HG02798 (cell line): Measurements from ENCODE around the gene DPEP3.
"Not testable (repeated sequence)": the region's sequence is repeated elsewhere in the genome, so short reads cannot be mapped to it uniquely, and the experiment has no call there.

Experiments
- ATAC-seq: cut with Tn5 transposase; IDR thresholded peaks from one replicate; pipeline ENCODE4 v1.9.1; 2021; ENCODE audit warnings: mild to moderate bottlenecking; ENCODE audit not compliant: unreplicated experiment, poor library complexity

DPEP3 gene

DNA sequence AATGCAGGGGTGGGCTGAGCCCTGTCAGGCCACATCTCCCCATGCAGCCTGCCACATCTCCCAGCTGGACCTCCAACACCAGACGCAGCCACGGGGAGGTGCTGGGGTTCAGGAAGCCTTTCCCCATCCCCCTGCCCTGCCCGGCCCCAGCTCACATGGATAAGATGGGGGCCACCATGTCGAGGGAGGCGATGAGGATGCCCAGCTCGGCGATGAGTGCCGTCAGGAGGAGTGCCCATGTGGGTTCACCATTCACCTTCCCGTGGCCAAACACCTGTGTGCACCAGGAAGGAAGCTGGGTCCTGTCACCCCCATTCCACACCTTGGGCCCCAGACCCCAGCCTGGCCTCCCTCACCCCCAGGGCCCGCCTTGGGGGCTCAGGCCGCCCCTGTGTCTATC, 30.7 kb downstream of the DPEP3 start:
- no peak for ATAC-seq

DNA sequence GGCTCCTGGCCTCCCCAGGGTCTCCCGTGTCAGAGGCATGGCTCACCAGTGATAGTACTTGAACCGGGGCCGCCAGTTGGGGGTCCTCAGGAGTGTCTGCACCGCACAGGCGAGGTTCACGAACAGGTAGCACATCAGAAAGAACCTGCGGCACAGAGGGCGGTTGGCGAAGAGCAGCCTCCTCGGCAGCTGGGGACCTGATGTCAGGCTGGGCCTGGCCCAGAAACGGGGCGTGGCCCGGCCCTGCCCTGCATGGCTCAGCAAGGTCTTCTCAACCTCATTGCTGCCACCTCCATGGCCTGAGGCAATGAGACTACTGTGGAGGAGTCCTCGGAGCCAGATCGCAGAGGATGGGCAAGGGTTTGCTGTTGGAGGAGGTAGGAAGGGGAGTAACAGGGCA, 32.3 kb downstream of the DPEP3 start:
- ATAC-seq: no peak

DNA sequence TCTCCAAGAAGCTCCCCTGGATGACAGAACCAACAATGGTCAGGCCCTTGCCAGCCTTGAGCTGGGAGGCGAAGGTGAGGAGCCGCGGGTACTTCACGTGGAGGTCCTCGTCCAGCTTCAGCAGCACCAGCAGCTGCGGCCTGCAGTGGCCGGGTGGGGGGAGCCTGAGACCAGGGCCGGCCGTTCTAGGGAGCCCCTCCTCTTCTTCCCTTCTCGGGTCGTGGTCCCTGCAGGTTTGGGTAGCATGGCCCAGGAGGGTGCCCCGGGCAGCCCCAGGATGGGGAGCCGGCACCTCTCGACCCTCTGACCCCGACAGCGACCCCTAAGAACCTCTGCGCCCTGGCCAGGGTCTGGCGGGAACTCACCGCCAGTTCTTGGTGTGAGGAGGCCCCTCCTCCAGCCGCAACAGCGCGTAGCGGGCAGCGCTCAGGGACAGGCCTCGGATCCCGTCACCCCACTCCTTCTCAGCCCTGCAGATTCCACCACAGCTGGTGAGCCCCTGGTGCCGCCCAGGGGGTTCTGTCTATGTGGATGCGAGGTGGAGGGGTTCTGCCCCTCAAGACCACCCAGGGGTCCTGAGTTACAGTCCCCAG, 33.2 kb downstream of the DPEP3 start:
- no peak for ATAC-seq

DNA sequence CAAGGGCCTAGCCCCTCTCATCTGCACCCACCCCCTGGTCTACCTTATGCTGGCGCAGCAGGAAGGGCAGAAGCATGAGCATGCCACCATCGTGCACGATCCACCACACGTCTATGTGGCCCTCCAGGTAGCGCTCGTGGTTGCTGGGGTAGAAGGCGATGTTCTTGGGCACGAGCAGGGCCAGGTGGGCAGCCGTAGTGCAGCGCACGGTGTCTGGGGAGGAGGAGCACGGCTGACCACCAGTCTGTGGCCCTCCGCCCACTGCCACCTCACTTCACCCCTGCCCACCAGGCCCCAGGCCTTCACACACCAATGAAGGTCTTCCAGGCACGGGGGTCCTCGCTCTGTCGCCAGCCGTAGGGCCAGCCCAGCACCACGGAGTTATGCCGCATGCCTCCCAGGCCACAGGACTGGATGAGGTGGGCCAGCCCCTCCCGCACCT, 34.1 kb downstream of the DPEP3 start:
- no peak for ATAC-seq

DNA sequence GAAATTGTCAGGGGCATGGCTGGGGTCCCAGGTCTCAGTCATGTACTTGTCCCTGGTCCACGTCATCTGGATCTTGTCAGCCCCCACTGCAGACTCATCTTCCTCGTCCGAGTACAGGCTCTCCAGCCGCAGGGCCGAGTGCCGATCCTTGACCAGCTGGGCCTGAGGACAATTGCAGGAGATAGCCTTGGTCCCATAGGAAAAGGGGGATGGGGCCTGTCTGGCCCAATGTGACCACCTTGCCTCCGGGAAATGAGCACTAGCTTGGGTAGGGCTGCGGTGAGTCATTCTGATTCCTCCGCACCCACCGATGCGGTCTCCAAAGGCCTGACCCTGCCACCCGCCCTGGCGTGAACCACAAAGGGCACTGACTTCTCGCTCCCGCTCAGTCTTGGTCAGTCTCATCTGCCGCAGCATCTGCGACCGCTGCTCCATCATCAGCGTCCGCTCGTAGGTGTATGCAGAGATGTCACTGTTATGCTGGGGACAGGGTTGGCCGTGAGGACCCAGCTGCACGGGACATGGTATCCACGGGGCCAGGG, 34.8 kb downstream of the DPEP3 start:
- no peak for ATAC-seq

DNA sequence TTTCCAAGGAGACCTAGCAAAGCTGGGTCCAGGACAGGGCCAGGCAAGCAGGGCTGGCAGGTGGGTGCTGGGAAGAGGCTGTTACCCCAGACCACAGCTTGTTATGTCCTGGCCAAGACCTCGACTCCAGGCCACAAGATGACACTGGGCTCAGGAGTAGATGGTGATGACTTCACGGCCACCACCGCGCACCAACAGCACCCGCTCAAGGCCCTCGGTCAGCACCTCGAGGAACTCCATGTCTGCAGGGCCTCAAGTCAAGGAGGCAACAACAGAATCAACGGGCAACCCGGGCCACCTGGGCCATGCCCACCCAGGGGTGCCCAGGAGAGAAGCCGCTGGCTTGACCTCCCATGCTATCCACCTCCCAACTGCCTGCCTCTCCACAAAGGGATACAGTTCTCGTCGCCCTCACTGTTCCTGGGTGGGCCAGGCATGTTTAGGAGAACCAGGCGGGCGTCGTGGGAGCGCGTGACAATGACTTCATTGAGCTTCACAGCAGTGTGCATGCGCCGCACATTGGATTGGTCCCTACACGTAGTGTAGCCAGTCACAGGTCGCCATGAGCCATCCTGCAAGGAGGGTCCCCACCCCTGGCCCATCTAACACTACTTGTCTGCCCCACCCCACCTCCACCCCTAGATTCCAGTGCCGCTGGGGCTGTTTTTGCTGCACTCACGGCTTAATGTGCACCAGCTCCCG, 35.5 kb downstream of the DPEP3 start:
- ATAC-seq: no peak

DNA sequence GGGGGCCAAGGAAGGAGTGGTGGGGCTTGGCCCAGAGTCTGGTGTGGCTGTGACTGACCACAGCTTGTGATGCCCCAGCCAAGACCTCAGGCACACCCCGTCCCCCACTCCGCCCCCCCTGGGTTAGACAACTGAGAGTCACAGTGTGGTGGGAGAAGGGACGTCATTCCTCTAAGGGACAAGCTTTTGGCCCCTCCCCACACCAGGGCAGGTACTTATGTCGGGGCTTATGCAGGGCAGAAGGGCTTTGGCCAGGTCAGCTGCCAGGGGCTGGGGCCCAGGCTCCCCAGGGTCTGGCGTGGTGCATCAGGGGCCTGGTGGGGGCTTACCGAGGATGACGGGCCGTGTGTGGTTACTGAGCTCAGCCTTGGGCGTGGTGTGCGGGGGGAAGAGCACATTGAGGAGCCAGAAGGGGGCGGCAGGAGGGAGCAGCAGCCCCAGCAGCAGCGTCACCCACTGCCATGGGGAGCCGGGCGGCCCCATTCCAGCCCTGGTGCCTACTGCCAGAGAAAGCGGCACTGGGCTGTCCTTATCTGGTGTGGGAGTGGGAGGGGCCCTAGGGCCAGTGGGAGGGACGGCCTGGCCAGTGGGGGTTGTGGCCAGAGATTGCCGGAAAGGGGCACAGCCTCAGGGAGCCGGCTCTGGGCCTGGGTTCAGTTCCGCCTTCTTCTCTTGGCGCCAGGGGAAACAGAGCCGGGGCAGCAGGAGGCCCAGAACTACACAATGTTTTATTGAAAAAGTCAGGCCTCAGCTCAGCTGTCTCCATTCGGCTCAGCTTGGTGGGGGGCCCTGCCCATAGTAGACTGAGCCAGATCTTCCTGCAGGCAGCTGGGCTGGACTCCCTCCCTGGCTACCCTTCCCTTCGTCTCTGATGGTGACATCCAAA, 36.4 kb downstream of the DPEP3 start, which contains the start of gene LCAT:
Gene LCAT (minus strand): TSS at position 502 of the 886 bp plus-strand sequence. CDS start 19 bp downstream, at position 483.
- no peak for ATAC-seq

DNA sequence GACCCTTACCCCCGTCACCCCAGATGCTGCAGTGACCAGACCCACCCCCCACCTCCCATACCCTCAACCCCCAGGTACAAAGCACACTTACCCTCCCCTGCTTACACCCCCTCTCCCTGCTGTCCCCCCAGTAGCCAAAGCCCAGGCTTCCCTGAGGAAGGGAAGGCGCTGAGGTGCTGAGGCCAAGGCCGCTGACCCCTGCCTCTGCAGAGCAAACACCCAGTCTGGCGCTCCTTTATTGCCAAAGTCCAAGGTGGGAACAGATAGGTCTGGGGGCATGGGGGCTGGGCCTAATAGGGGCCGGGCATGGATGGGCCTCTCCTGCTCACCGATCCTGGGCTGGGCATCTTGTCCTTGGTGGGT, 37.1 kb downstream of the DPEP3 start:
- ATAC-seq: no peak

DNA sequence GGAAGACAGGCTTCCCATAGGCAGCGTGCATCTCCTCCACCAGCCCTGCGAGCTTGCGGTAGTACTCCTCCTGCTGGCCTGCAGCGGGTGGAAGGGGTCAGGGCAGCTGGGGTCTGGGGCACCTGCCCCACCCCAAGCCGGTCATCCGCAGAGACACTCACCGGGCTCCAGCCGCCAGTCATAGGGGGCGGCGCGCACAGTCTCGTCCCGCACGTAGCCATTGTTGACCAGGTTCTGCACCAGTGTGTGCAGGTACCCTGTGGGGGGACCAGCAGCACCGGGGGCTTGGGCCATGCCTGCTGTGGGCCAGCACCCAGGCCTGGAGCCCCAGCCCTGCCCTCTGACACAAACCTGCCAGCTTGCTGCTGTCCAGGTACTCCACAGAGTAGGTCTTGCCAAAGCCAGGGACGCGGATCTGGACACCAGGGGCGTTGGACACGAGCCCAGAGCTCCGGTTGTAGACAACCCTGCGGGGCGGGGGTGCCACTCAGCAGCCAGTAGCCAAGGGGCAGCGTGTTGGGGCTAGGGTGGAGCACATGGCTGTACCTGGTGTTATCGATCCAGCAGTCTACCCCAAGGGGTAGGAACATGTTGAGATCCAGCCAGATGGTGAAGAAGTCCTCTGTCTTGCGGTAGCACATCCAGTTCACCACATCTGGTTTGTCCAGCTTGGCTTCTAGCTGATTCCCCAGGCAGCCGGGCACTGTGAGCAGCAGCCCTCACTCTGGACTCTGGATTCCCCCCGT, 37.6 kb downstream of the DPEP3 start:
- ATAC-seq: no peak

DNA sequence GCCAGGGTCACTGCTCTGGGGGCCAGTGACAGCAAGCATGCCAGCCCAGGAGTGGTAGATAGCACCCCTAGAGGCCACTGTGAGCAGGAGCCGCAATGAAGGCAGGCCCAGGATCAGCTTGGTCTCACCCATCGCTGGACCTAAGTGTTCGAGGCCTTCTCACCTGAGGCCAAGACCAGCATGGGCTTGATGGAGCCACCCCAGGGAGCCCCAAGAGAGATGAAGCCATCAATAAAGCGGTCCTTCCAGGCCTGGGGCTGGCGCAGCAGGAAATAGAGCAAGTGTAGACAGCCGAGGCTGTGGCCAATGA, 38.1 kb downstream of the DPEP3 start:
- no peak for ATAC-seq

DNA sequence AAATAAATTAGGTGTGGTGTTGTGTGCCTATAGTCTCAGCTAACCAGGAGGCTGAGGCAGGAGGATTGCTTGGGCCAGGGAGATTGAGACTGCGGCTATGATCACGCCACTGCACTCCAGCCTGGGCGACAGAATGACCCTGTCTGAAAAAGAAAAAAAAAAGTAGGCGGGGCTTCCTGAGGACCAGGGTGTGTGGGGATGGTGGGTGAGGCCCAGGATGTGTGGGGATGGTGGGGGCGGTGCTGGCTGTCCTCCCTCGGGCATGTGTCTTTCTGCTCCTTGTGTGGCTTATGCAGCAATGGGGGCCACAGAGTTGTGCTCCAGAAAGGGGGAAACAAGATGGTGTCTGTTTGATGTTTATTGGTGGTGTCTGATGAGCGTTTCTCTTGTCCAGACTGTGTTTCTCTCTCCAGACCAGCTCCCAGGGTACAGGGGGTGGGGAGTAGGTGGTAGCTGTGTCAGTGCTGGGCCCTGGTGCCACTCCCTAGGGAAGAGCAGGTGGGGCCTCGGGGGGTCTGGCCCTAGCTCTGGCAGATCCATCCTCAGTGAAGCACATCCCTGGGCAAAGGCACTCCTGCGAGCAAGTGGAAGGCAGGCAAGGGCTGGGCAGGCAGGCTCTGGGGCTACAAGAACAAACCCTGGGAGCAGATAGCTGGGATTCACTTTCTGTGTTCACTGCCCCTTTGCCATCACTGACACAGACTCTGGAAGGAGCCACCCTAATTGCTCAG, 38.7 kb downstream of the DPEP3 start:
- no peak for ATAC-seq

DNA sequence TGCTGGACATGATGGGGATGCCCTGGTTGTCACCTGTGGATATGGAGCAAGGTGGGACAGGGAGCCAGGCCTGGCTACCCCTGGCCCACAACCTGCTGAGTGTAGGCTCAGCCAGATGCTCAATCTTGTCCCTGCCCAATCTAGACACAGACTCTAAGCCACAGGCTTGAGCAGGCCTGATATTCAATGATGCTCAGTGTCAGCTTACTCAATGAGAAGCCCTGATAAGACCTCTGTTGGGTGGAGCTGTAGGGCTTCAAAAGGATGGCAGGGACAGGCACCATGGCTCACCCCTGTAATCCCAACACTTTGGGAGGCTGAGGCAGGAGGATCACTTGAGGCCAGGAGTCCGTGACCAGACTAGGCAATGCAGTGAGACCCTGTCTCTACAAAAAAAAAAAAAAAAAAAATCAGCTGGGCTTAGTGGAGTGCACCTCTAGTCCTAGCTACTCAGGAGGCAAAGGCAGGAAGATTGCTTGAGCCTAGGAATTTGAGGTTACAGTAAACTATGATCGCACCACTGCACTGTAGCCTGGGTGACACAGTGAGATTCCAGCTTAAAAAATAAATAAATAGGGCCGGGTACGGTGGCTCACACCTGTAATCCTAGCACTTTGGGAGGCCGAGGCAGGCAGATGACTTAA, 39.7 kb downstream of the DPEP3 start:
- ATAC-seq: no peak

DNA sequence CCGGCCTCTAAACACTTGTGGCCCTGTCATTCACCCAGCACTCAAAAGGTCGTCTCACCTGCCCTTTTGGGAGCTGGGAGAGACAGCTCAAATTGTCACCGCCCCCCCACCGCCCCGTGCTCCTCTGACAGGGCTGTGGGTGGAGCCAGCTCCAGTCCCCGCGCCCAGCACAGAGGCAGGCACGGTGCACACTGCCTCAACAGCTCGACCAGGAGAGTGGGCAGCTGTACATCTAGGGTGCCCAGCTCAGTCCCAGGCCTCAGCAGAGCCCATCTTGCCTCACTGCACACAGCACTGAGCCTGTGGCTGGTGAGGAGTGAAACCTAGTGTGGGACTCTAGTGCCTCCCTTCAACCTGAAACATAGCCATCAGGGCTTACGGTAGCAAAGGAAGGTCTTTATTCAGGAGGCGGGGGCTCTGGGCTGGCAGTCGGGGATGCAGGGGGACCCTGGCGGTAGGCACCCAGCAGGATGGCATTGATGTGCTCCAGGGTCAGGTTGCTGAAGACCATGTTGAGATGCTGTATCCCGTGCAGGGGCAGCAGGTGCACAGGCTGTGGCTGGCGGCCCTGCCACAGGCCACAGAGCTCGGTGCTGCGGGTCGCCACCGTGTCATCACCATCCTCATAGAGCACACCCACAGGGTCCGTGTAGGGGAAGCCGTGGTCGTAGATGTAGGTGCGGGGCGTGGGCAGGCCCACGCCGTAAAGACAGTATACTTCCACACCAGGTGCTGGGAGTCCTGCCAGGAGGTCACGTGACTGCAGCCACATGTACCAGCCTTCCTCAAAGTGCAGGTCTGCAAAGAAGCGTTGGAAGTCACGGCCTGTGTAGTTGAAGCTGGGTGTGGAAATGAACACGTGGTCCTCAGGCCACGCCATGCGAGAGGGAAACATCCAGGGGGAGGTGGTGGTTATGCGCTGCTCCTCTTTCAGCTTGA, 40.5 kb downstream of the DPEP3 start:
- no peak for ATAC-seq

DNA sequence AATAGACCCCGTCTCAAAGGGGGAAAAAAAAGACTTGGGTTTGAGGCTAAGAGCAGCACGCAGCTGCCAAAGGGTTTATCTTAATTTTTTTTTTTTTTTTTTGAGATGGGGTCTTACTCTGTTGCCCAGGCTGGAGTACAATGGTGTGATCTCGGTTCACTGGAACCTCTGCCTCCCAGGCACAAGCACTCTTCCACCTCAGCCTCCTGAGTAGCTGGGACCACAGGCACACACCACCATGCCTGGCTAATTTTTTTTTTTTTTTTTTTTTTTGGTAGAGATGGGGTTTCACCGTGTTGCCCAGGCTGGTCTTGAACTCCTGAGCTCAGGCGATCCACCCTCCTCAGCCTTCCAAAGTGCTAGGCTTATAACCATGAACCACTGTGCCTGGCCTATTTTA, 42.6 kb downstream of the DPEP3 start:
- ATAC-seq: not testable (repeated sequence)

DNA sequence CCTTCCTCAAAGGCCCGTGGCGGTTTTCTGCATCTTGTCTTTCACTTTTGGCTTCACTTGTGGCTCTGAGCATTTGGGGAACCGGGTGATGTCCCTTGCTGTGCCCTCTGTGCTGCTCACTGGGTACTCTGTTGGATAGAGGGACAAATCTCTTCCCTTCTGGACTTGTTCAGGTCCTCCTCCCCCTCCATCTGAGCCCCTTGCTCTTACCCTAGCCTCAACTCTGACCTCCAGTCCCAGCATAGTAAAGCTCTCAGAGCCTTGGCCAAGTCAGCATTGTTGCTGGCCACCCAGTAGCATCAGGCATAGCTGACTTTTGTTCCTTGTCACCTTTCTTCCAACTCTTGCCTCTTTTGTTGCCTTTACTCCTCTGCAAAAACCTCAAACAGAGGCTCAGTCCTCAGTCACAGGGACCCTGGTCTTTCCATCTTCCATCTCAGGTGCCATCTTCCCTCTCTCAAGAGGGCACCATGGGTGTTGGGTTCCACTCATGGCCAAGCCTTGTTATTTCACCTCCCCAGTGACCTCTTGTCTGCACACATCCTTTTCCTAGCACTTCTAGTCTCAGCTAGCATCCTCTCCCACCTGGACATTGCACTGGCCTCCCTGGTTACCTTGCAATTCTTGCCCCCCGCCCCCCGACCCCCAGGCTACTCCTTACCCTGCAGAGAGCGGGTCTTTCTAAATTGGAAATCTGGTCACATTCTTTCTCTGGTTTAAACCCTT, 43.3 kb downstream of the DPEP3 start:
- ATAC-seq: peak; percentile 57

DNA sequence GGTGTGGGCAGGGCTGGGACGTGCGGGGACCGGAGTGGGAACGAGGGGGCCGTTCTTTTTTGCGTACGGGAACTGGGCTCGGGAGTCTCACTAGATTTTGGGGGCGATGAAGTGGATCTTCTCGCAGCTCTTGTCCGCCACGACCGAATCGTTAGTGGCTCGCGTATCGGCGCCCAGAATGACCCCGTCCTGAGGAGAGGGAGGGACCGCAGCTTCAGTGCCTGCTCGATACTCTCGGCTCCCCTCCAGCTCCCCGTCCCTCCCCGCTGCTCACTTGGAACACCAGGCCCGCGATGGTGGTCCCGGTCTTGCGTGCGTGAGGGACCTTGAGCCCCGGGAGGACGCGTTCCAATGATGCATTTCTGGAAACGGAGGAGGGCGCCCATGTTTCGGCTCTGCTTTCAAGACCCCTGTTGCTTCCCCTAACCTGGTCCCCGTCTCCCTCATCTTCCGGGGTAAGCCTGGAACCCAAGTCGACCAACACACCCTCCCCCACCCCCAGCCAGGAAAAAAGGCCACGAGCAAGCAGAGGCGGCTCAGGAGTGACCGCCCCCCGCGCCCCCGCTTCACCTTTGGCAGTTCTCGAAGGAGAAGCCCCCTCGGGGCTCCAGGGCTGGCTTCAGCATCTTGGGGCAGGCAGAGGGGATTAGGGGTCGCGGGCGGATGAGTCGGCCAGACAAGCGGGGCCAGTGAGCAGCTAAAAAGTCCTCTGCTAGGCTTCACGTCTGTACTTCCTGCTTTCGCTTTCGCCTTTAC, 44.0 kb downstream of the DPEP3 start, which contains the start of gene PSMB10:
Gene PSMB10 (minus strand): TSS at position 727 of the 756 bp plus-strand sequence. CDS start 101 bp downstream, at position 626.
- ATAC-seq: no peak
